GM18517 (cell line): ENCODE results near the gene C1orf159.

Experiments
- ATAC-seq: cut with Tn5 transposase; IDR thresholded peaks from one replicate; pipeline ENCODE4 v1.9.1; 2021; ENCODE audit warnings: mild to moderate bottlenecking, moderate library complexity; ENCODE audit not compliant: unreplicated experiment

C1orf159 gene

DNA sequence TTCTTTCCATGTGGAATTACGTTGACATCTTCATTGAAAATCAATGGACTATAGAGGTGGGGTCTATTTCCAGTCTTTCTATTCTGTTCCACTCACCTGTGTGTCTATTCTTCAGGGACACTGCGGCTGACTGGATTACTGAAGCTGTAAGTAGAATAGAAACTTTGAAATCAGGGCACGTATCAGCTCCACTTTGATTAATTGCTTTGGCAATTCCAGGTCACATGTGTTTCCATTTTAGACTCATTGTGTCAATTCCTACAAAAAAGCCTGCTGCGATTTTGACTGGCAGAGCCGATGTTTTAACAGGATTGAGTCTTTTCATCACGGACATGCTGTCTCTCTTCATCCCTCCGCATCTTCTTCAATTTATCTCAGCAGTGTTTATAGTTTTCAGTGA, 20.9 kb downstream of the C1orf159 start:
- ATAC-seq: no peak

DNA sequence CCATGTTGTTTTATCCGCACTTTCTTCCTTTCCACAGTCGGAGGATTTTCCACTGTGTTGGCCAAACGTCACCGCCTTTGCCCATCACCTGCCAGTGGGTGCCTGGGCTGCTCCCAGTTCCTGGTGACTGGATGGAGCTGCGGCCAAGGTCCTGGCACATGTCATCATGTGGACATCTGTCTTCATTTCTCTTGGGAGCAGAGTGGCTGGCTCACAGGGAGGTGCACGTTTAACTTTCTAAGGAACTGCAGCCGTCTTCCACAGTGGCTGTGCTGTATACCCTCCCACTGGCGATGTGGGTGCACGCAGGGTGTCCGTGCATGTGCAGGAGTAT, 22.3 kb downstream of the C1orf159 start:
- no peak for ATAC-seq

DNA sequence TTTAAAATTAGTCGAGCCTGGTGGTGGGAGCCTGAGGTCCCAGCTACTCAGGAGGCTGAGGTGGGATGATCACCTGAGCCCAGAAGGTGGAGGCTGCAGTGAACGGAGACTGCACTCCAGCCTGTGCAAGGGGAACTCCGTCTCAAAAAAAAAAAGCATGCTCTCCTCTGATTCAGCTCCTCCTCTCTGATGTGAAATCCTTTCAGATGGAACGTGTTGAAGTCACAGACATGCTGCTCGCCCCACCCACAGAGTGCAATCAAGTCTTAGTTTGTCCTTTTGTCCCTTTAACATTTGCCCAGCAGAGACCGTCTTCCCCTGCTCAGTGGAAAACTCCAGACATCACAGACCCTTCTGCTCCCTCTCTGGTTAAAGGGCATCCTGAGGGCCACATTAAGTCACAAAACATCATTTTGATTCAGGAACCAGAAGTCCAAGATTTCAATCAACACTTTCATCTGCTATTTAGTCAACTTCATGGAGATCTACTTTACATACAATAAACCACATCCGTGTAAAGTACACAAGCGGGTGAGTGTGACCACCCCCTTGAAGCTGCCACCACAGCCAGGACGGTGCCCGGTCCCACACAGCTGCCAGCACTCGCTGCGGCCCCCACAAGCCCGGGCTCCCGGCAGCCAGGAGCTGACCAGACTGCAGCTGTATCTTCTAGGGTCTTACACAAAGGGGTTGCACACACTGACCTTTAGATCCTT, 22.8 kb downstream of the C1orf159 start:
- no peak for ATAC-seq

DNA sequence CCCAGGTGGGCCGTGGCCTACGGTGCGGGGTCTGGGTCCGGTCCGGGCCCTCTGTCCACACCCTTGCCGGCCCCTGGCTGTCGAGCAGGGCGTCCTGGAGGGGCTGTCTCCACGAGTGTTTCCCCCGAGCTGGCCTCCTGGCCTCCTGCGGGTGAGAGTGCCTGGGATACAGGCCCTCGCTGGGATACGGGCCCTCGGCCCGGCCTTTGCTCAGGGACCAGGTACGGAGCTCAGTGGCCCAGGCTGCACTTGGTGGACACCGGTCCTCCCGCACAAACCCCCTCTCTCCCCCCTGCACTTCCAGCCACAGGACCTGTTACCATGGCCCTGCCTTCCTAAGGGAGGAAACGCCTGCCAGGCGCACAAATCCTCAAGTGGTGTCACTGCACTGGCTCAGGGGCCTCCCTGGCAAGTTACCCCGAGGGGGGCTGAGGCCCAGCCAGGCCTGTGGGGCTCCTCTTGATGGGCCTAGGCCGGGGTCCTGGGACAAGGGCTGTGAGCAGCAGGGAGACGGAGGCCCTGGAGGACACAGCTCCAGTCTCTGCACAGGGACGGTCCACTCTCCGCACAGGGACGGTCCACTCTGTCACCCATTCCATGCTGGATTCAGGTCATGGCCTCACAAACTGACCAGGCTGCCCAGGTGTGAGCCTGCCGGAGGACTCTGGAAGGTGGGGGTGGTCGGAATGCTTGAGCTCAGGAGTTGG, 23.6 kb downstream of the C1orf159 start:
- no peak for ATAC-seq

DNA sequence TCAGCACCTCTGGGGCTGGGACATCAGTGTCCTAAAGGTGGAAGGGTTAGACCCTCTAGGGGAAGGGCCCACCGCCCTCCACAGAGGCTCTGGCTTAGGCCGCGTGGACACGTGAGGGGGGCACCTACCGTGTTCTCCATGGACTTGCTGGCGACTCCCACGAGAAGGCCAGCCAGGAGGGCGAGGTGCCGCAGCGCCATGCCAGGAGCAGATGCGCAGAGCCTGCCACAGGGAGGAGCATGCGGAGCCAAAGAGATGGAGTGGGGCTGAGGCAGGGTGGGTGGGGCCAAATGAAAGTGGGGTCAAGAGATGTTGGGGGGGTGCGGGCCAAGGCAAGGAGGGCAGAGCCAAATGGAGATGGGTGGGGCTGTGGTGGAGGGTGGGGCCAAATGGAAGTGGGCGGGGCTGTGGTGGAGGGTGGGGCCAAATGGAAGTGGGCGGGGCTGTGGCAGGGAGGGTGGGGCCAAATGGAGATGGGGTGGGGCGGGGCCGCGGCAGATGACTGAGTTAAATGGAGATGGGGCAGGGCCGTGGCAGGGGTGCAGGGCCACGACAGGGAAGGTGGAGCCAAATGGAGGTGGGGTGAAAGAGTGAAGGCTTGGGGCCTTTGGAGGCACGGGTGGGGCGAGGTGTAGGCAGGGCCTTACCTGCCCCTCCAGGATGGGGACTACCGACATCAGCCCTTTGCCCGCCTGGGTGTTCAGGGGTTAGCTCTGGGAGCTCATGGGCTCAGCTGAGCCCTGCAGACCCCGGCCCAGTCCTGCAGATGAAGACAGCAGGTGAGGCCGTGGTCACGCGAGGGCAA, 24.3 kb downstream of the C1orf159 start:
- no peak for ATAC-seq

DNA sequence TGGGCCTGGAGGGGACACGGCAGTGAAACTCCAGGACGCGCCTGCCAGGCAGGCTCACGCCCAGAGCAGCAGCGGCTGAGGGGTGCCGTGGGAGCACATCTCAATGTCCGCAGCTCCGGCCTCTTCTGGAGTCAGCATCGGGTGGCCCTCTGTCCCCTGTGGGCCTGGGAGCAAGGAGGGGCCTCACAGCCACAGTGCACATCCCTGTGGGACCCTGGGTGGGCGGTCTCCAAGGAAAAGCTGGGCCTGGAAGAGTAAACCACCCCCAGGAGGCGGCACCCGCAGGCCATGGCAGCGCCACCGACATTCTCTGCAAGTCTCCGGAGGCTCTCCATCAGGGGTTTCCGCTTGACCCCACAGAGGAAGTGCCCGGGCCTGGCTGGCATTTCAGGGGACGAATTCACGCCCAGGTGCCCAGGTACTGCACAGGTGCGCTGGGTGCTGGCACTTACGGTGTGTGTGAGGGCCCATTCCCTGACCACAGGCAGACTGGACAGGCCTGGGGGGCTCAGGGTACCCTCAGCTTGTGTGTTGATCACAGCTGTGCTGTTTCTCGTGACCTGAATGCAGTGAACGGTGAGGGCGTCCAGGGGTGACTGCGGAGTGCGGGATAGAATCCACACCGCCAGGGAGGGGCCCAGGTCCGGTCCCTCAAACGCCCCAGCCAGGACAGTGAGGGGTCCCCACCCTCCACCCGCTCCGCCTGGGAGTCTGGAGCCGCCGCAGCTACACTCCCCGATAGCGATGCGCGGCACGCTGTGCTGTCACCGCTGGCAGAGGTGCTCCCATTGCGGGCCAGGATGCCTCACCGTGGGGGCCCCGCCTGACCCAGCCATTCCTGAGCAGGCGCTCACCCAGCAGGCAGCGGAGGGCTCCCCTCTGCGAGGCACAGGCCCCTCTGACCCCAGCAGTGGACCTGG, 25.2 kb downstream of the C1orf159 start:
- no peak for ATAC-seq

DNA sequence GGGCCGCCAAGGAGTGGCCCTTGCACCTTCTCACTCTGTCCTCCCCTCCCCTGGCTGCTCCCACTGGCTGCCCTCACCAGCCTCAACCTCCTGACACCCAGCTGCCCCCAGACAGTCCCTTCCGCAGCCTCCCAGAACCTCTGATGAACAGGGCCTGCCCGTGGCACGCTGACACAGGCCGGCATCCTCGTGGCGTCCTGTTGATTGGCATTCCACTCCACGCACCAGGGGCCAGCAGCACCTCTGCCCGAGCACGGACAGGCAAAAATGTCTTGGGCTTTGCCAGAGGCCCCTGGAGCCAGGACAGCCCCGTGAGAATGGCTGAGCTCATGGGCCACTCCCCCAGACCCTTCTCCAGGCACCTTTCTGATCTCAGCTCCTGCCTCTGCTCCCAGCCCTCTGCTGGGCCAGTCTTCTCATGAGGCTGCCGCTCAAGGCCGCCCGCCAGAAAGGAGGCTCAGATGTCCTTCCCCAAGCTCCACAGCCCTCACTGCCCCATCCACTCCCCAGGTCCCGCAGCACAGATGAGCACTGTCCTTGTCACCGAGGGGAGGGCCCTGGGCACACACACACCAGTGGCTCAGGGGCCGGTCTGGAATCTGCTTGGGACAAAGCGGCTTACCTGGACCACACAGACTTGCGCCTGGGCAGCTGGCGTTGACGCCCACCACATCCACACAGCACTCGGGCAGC, 26.0 kb downstream of the C1orf159 start:
- no peak for ATAC-seq

DNA sequence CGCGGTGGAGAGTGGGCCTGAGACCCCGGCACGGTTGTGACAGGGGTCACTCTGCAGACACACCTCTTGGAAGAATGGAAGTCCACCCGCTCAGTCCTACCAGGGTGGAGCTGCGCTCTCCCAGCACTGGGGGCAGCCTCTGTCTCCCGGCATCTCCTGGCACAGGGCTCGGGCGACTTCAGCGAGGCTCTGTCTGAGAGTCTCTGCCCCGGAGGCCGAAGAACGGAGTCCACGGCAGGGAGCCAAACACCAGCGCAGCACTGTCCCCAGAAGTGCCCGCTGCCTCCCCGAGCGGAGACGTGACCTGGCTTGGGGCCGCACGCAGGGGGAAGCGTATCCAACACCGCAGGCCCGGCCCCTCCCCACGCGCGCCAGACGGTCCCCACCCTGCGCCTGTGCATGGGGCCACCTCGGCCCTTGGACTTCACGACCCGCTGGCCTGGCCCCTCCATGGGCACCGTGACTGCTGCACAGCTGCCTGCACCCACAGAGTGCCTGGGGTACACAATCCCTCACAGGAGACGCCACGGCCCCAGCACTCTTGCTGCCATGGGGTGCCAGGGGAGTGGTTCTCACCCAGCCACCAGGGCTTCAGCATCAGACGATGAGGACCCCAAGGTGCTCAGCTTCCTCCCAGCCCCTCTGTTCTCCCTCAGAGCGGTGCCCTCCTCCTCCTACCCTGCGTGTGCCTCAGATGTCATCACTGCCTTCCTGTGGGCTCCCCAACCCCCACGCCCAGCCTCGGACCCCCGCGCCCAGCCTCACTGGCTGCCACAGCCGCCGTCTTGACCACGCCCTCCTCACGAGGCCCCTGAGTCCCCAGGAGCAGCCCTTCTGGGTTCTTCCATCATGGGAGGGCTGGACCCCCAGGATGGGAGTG, 26.8 kb downstream of the C1orf159 start:
- no peak for ATAC-seq

DNA sequence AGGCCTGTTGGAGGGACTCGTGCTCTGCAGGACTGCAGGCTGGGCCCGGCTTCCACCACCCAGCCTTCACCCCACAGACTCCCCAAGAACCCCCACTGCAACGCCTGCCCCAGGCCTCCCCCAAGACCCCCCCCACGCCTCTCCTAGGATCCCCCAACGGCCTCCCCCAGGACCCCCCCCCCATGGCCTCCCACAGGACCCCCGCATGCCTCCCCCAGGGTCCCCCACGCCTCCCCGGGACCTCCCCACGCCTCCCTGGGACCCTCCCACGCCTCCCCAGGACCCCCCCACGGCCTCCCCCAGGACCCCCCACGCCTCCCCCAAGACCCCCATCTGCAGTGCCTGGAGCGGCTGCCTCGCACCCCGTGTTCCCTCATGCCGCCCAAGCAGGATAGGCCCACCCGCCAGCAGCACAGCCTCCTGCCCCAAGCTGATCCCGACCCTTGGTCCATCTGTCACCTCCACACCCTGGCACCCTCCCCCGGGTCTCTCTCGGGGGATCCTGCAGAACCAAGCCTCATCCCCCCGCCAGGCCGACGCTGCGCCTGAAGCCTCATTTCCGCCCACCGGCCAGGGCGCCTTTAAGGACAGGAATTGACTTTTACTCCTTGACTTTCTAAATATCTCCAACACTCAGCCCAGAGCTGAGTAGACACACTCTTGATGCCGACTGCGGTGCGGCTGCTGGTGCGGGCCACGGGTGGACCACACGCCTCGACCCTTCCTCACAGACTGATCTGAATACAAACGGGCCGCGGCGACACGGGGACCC, 27.7 kb downstream of the C1orf159 start:
- ATAC-seq: no peak

DNA sequence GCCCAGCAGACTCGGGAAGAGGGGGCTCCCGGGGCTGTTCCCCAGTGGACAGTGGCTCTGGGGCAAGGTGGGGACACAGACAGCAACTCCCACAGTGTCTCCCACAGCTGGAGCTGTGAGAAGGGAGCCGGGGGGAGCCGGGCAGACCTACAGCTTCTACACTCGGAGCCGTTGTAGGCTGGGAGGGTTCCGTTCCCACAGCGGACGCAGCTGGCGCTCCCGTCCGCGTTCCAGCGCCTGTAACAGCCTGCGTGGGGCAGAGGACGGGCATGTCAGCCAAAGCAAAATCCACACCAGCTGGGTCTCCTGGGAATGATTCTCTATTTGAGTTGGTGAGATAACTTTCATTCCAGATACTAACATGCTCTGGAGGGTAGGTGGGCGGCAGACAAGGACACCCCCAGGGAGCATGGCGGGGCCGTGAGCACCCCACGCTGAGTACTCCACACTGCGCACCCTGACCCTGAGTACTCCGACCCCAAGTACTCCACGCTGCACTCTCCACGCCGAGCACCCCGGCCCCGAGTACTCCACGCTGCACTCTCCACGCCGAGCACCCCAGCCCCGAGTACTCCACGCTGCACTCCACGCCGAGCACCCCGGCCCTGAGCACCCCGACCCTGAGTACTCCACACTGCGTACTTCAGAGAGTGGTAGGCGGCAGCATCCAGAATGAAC, 28.4 kb downstream of the C1orf159 start:
- ATAC-seq: no peak

DNA sequence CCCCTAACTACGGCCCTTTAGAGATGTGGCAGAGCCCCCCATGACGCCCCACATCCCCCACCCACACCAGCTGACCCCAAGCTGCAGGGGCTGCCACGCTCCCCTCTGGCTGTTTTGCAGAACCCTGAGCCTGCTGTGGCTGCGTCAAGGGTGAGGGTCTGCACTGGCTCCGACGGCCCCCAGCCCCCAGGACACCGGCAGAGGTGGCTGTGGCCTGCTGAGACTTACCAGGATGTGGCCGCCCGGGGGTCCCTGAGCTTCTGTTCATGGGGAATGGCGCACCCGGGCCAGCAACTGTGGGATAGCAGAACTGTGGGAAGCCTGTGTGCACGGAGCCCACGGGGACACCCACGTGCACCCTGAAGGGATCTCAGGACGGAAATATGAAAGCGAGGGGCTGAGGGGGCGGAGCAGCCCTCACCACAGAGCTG, 29.0 kb downstream of the C1orf159 start:
- ATAC-seq: no peak

DNA sequence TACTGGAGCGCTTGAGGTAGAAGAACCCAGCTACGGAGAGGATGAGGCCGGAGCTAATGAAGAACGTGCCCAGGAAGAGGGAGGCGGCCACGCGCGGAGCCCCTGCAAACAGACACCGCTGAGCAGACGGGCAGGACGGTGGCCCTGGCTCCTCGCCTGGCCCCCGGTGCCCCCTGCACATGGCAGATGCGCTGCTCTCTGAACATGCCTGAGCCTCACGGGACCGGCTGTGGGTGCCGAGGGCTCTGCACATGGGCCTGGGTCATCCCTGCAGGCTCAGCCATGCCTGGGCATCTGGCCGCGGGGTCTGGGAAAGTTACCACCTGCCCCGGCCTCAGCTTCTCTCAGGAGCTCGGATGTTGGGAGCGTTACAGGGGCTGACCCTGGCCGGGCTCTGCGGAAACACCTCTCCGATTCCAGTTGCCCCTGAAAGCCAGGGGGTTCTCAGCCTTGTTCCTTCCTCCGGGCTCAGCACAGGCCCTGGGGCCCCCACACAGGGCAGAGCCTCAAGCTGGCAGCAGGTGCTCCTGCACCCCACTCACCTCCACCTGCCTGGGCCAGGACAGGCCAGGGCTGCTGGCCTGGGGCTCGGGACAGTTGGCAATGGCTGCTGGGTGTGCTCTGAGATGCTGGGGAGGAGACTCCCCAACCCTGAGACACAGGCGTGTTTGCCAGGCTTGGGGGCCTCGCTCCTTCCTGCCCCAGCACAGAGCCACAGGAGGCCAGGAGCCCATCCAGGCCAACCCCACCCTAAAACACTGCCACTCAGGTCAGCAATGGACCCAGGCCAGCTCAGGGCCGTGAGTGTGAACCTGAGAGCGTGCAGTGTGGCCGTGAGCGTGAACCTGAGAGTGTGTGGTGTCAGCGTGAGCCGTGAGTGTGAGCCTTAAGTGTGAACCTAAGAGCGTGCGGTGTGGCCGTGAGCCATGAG, 29.7 kb downstream of the C1orf159 start:
- ATAC-seq: no peak

DNA sequence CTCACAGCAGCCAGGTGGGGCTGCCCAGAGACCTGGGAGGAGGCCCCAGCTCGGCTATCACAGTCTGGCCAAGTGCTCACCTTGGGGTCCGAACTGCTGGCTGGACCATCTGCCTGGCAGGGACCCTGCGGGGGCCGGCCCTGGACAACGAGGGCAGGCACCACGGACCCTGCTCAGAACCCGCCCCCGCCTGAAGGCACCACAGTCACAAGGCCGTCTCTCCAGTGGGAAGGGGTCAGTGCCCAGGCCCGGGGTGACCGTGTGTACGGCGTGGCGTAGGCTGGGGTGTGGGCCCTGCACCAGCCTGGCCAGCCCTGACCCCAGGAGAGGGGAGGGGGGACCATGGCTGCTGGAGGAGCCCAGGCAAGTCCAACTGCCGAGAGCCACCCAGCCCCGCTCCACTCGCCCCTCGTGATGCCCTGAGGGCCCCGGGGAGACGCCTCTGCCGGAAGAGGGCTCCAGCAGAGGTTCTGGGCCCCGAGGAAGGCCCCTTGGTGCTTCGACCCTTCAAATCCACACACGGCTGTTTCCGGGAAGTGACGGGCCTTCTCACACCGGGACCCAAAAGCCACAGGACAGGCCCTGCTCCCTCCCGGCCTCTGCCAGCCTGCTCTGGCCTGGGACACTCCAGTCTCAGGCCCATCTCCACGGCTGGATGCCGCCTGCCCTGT, 30.6 kb downstream of the C1orf159 start:
- no peak for ATAC-seq

DNA sequence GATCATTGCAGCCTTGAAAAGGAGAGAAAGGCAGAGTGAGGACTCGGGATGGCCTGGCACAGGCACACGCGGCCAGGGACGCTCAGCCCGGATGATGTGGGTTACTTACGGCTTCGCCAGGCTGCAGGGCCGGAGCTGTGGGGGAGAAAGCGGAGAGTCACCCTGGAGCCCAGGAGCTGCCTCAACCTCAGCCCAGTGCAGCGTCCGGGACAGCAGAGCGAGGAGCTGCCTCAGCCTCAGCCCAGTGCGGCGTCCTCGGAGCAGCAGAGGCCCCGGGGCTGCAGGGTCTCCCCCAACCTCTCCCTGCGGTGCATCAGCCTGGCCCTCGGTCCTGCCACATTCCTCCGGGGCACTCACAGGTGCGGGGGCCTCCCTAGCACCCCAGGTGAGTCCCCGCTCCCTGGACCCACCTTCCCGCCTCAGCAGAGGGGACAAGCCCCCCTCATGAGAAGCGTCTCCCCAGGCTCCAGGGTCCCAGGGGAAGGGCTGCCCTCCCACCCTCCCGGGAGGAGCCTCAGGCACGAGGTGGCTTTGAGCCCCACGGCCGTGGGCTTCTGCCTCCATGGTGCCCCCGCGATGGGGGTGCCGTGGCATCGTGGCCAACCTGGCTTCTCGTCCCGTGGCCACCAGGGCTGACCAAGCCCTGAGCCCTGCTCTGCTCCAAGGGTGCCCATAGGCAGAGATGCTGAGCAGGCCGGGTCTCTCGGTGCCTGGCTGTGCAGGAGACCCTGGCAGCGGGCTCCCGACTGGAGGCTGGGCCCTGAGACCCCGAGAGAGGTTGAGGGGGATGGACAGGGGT, 31.3 kb downstream of the C1orf159 start:
- ATAC-seq: no peak
